Spleen (tissue), 7 donors: Measurements from ENCODE around the gene ANKRD11.

Source experiments
- POLR2A ChIP-seq, 3 donors: fragments of 450-650 bp; IDR thresholded peaks; one replicate each; pipeline ENCODE4 v1.5.1; 2017; ENCODE audit warnings: antibody characterized with exemption in 3 of 3, mild to moderate bottlenecking in 1 of 3
- TF ChIP-seq, protein P1 (sequence below), 11 experiments: fragments of 200-600 bp in 7 of 11; fragments of 450-650 bp in 4 of 11; sonication (generic) in 4 of 11; IDR thresholded peaks in 8 of 11; conservative IDR thresholded peaks in 3 of 11; 1 replicate in 7 of 11; 2 replicates in 4 of 11; pipeline versions ENCODE4 v1.4.0 to v1.8.0; 2016 to 2021; ENCODE audit warnings: antibody characterized with exemption in 11 of 11, inconsistent platforms in 4 of 11, mild to moderate bottlenecking in 1 of 11
- donor health status: DM: no; HTN: no; CAD: no; lungs with moderate emphysema.
- donor health status: DM: no; HTN: no; CAD: no.
- donor health status: DM: no; HTN: no; CAD: no.

- TF ChIP-seq, protein P1, sequence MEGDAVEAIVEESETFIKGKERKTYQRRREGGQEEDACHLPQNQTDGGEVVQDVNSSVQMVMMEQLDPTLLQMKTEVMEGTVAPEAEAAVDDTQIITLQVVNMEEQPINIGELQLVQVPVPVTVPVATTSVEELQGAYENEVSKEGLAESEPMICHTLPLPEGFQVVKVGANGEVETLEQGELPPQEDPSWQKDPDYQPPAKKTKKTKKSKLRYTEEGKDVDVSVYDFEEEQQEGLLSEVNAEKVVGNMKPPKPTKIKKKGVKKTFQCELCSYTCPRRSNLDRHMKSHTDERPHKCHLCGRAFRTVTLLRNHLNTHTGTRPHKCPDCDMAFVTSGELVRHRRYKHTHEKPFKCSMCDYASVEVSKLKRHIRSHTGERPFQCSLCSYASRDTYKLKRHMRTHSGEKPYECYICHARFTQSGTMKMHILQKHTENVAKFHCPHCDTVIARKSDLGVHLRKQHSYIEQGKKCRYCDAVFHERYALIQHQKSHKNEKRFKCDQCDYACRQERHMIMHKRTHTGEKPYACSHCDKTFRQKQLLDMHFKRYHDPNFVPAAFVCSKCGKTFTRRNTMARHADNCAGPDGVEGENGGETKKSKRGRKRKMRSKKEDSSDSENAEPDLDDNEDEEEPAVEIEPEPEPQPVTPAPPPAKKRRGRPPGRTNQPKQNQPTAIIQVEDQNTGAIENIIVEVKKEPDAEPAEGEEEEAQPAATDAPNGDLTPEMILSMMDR (IDR thresholded peaks at IDR 0.05 in 8 of 11, conservative IDR thresholded peaks at IDR 0.05 in 3 of 11): no peak
- no peak for TF ChIP-seq POLR2A (IDR thresholded peaks at IDR 0.05)
Measured at GRCh38 chr16:89318430-89318758, 172.0 kb downstream of the ANKRD11 start.
